Dendritic cell treated with granulocyte-macrophage colony-stimulating factor and Interleukin-4, amounts not matched to agents 40 ng/mL and 50 ng/mL, for 4 days (primary cell): ENCODE measurements around the gene HHATL.

Experiments used
- H3K27ac Mint-ChIP-seq: one replicate; pipeline ENCODE4 v1.8.0; 2022; ENCODE audit warnings: mild to moderate bottlenecking, mixed read lengths
- H3K27me3 Mint-ChIP-seq: one replicate; pipeline ENCODE4 v1.8.0; 2022; ENCODE audit warnings: mild to moderate bottlenecking, mixed read lengths
- H3K36me3 Mint-ChIP-seq: one replicate; pipeline ENCODE4 v1.8.0; 2022; ENCODE audit warnings: low read depth, mixed read lengths
- H3K4me1 Mint-ChIP-seq: one replicate; pipeline ENCODE4 v1.8.0; 2022; ENCODE audit warnings: low read depth, mixed read lengths
- H3K4me3 Mint-ChIP-seq: one replicate; pipeline ENCODE4 v1.8.0; 2022; ENCODE audit warnings: mild to moderate bottlenecking, moderate library complexity, mixed read lengths
- H3K9me3 Mint-ChIP-seq: one replicate; pipeline ENCODE4 v1.8.0; 2022; ENCODE audit warnings: mixed read lengths
- intact Hi-C: fragments of 100-400 bp; cut with micrococcal nuclease; formaldehyde crosslinking; loops from one replicate; pipeline ENCODE4 v1.15.0; 2022

The HHATL gene

GRCh38 chr3:42742259-42742658, 39.7 kb upstream of the HHATL start:
- no peaks in the 10 kb centered on the region for H3K9me3 Mint-ChIP-seq
- no peaks in the 10 kb centered on the region for H3K27me3 Mint-ChIP-seq
- no peak overlapping the region for H3K27ac Mint-ChIP-seq
- intact Hi-C loops = loop anchor here (2.0 kb wide), 1 partner anchor 169 kb away; no protein-coding TSS in a partner anchor
- H3K4me1 Mint-ChIP-seq = peaks cover 22% of the 10 kb centered on the region
- no peak overlapping the region for H3K4me3 Mint-ChIP-seq
- no peaks in the 10 kb centered on the region for H3K36me3 Mint-ChIP-seq

DNA sequence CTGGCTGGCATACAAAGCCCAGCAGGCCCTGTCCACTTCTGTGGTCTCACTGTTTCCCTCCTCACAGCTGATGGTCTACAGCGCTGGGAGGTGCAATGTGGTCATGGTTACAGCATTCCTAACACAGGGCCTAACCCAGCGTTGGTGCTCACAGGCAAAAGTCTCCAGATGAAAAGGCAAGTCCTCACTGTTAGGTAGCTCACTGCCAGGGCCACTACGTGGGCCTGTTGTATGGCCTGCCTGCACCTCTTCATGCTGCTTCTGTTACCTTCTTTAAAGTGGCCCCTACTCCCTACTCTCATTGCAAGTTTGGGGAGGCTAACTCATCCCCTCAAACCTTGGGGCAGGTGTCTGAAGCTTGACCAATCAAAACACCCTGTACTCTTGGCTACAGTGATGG, 39.2 kb upstream of the HHATL start:
- intact Hi-C loops = loop anchor here (2.0 kb wide), 1 partner anchor 169 kb away; no protein-coding TSS in a partner anchor
- no peak overlapping the region for H3K27ac Mint-ChIP-seq
- H3K9me3 Mint-ChIP-seq = no peaks in the 10 kb centered on the region
- H3K27me3 Mint-ChIP-seq = no peaks in the 10 kb centered on the region
- no peak overlapping the region for H3K4me3 Mint-ChIP-seq
- H3K4me1 Mint-ChIP-seq = peaks cover 18% of the 10 kb centered on the region
- H3K36me3 Mint-ChIP-seq = no peaks in the 10 kb centered on the region

DNA sequence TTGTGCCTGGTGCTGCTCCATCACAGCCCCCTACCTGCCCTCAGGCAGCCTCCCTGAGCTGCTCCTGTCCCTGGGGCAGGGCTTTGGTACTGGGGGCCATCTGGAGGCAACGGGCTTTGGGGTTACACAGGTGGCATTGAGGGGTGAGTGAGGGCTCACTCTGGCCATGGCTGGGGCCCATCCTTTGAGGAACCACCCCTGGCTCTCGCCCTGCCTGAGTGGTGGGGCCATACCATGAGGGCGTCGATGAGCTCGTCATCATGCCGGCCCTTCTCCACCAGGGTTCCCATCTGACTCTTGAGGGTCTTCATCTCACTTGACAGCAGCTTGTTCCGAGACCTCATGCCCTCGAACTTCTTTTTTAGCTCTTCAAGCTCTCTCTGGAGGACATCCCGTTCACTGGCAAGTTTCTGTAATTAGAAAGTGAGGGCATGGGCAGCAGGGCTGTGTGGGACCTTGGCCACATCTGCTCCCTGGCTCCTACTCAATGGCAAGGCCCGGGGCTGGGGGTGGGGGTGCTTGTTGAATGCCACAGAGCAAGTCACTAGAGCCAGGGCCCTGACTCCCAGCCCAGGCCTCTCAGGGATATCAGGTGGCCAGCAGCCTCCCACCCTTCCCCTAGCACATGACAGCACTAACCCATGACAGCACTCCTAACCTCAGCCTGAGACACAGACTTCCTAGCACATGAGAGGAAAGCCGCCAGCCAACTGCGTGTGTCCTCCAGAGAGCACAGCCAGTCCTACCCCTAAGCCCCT, 37.0 kb upstream of the HHATL start:
- H3K4me3 Mint-ChIP-seq = no peak overlapping the region
- H3K4me1 Mint-ChIP-seq = peaks cover 17% of the 10 kb centered on the region
- intact Hi-C loops = no loop called here
- no peaks in the 10 kb centered on the region for H3K27me3 Mint-ChIP-seq
- no peaks in the 10 kb centered on the region for H3K9me3 Mint-ChIP-seq
- no peaks in the 10 kb centered on the region for H3K36me3 Mint-ChIP-seq
- H3K27ac Mint-ChIP-seq = peak overlapping the region; percentile 38

DNA sequence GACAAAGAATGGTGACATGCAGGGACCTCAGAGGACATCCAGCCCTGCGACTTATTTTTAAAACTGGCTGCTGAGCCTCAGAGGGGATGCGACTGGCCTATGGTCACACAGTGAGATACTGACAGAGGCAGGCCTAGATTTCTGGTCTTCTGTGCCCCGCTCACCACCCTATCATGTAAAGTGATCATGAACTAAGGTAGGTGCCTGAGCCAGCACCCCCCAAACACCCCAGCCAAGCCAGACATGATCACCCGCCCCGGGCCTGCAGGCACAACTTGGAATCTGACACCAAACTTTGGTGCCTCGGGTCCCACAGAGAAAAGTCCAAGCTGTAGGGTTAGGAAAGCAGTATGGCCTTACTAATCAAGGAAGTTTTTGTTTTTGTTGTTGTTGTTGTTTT, 33.9 kb upstream of the HHATL start:
- Mint-ChIP-seq H3K9me3 (no peaks in the 10 kb centered on the region), H3K4me3 (no peak overlapping the region), H3K27me3 (no peaks in the 10 kb centered on the region), H3K27ac (no peak overlapping the region), H3K4me1 (peaks cover 17% of the 10 kb centered on the region), H3K36me3 (no peaks in the 10 kb centered on the region)
- intact Hi-C loops = no loop called here

DNA sequence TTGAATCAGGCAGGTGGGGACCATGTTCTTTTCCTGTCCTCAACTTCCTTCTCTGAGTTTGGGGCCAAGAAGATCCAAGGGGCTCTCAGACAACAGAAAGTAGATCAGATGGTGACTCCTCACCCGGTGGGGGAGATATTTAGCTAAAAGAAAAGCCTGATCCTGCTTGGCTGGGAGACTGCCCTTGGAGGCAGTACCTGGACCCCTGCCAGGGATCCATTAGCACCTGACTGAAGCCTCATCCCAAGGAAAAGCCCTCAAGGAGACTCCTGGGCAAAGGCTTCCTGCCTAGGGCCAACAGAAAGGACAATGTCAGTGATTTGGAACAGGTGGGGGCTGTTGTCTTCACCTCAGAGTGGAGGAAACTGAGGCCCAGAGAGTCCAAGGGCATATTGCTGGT, 33.5 kb upstream of the HHATL start:
- no peak overlapping the region for H3K27ac Mint-ChIP-seq
- H3K27me3 Mint-ChIP-seq = no peaks in the 10 kb centered on the region
- no peaks in the 10 kb centered on the region for H3K9me3 Mint-ChIP-seq
- no peak overlapping the region for H3K4me3 Mint-ChIP-seq
- H3K4me1 Mint-ChIP-seq = peaks cover 17% of the 10 kb centered on the region
- intact Hi-C loops = no loop called here
- no peaks in the 10 kb centered on the region for H3K36me3 Mint-ChIP-seq

DNA sequence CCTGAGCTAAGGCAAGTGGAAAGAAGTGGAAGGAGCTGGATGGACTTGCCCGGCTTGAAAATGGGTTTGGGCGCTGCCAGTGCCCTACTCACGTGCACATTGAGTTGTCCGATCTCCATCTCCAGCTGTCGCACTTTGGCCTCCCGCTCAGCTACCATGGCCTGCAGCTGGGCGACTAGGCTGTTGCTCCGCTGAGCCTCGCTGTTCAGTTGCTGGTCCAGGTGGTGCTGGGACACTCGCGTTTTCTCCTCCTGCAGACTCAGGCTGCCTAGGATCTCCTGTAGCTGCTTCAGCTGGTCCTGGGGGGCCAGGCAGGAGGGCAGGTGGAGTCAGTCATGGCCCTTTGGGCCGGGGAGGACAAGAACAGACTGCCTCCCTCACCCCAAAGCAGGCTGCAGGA, 33.0 kb upstream of the HHATL start:
- Mint-ChIP-seq H3K27me3 (no peaks in the 10 kb centered on the region), H3K4me1 (peaks cover 17% of the 10 kb centered on the region), H3K36me3 (no peaks in the 10 kb centered on the region), H3K9me3 (no peaks in the 10 kb centered on the region), H3K4me3 (no peak overlapping the region), H3K27ac (no peak overlapping the region)
- intact Hi-C loops = no loop called here

- intact Hi-C loops = no loop called here
- no peaks in the 10 kb centered on the region for H3K36me3 Mint-ChIP-seq
- no peaks in the 10 kb centered on the region for H3K9me3 Mint-ChIP-seq
- no peaks in the 10 kb centered on the region for H3K27me3 Mint-ChIP-seq
- H3K4me1 Mint-ChIP-seq = peaks cover 17% of the 10 kb centered on the region
- no peak overlapping the region for H3K4me3 Mint-ChIP-seq
- no peak overlapping the region for H3K27ac Mint-ChIP-seq
Measured at GRCh38 chr3:42735019-42735418, 32.4 kb upstream of the HHATL start.

DNA sequence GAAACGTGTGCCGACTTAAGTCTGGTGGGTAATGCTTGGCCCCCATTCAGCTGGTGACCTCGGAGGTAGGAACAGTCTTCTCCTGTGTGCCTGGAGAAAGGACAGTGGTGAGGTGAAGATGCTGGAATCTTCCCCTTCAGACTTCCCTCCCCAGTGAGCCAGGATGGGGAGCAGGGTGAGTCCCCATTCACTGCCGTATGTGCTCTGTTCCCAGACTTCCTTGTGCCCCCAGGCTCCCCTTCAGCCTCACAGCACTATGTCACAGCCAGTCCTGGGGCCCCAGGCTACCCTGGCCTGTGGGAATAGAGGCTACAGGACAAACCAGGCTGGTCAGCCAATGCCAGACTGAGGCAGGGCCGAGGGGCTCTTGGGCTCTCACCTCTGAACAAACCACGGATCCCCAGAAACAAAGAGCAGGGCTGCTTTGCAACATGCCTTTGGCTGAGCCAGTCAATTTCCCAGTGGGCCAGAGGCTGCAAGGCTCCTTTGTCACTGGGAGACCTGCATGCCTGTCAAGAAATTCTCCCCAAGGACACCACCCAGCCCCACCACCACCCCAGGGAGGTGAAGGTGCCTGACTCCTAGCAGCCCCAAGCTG, 31.8 kb upstream of the HHATL start:
- H3K27ac Mint-ChIP-seq = no peak overlapping the region

DNA sequence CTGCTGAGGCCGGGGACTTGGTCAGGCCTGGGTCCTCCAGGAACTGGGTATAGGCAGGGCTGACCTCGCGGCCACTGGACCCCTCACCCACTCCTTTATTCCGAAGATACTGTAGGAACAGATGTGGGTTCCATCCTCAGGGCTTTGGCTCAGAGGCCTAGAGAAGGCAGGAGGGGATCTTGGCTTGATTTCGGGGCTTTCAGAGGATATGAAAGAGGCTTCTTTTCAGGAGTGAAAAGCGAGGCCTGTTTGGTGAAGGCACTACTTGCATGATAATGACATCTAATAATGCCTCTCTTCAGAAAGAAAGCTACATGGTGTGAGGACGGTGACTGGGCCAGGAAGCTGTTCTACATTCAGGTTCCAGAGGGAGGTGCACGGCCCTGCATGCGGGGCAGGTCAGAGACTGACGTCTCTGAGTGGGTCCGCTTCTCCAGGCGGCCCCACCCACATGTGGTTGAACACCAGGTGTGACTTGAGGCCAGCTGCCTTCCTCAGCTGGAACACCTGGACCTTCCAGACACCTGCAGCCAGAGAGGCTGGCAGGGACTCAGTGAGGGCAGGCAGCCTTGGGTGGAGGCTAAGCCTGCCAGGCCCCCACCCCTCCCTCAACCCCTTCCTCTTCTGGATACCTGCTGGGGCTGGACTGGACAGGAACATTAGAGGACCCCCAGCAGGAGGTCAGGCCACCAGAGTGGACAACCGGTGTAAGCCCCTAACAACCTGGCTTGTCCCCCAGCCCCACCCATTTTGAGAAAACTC, 31.1 kb upstream of the HHATL start:
- Mint-ChIP-seq H3K36me3 (no peaks in the 10 kb centered on the region), H3K9me3 (no peaks in the 10 kb centered on the region), H3K27ac (no peak overlapping the region), H3K4me3 (no peak overlapping the region), H3K4me1 (peaks cover 5% of the 10 kb centered on the region), H3K27me3 (no peaks in the 10 kb centered on the region)
- intact Hi-C loops = no loop called here

More for the DNA sequence above, 31.8 kb upstream of the HHATL start:
- intact Hi-C loops = no loop called here
- Mint-ChIP-seq H3K36me3 (no peaks in the 10 kb centered on the region), H3K9me3 (no peaks in the 10 kb centered on the region), H3K4me3 (no peak overlapping the region), H3K4me1 (peaks cover 12% of the 10 kb centered on the region), H3K27me3 (no peaks in the 10 kb centered on the region)

- Mint-ChIP-seq H3K27me3 (no peaks in the 10 kb centered on the region), H3K36me3 (no peaks in the 10 kb centered on the region), H3K9me3 (no peaks in the 10 kb centered on the region), H3K4me1 (peaks cover 4% of the 10 kb centered on the region), H3K27ac (no peak overlapping the region), H3K4me3 (no peak overlapping the region)
- intact Hi-C loops = no loop called here
Measured at GRCh38 chr3:42732829-42733459, 30.3 kb upstream of the HHATL start.

DNA sequence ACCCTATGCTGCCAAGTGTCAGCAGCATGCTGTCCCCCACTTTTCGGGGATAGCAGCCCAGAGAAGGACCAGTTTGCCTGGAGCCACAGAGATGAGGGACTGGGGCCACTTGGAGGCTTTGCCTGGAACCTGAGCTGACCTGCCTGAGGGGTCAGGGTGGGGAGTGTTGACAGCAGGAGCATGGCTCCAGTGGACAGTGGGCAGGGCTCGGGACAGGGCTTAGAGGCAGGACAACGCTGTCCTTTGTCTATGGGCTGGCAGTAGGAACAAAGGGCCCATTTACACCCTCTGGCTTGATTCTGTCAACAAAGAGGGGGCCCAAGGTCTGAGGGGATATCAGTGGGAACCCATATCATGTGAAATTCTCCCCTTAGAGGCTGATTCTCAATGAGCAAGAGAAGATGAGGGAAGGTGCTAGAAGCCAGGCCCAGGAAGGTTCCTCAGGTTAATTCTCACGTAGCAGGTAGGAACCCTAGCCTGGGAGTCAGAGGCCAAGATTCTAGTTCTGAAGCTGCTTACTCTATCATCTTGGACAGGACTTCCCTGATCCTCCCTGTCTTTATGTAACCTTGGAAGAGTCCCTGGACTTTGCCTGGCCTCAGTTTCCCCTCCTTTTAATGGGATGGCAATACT, 29.7 kb upstream of the HHATL start:
- H3K9me3 Mint-ChIP-seq = no peaks in the 10 kb centered on the region
- peaks cover 5% of the 10 kb centered on the region for H3K4me1 Mint-ChIP-seq
- H3K36me3 Mint-ChIP-seq = no peaks in the 10 kb centered on the region
- intact Hi-C loops = no loop called here
- H3K27me3 Mint-ChIP-seq = no peaks in the 10 kb centered on the region
- no peak overlapping the region for H3K27ac Mint-ChIP-seq
- no peak overlapping the region for H3K4me3 Mint-ChIP-seq

DNA sequence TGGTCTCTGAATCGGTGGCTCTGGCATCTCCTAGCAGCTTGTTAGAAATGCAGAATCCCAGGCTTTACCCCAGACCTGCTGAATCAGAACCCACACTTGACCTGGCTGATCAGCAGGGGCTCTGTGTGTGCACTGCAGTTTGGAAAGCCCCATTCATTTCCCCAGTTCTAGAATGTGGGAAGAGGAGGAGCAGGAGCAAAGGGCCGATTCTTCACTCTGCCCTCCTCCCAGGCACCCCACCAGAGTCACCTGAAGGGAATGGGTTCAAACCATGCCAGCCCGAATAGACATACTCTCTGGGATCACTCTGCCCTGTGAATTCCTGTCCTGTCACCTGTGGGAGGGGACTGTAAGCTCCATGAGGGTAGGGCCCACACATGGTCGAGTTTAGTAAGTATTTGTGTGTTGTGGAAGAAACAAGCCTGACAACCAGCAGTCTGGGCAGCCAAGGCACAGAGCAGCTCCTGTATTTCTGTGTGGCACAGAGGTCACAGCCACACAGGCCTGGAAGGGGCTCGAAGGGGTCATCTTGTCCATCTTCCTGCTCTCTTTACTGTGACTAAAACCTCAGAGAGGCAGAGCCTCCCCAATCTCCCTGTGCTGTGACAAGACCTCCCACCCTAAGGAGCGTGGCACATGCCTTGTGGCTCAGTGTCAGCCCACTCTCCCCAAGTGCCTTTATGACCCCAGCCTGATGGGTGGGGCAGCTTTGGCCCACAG, 29.0 kb upstream of the HHATL start:
- Mint-ChIP-seq H3K27ac (no peak overlapping the region), H3K4me3 (no peak overlapping the region), H3K4me1 (peaks cover 5% of the 10 kb centered on the region), H3K27me3 (no peaks in the 10 kb centered on the region), H3K36me3 (no peaks in the 10 kb centered on the region), H3K9me3 (no peaks in the 10 kb centered on the region)
- intact Hi-C loops = no loop called here

DNA sequence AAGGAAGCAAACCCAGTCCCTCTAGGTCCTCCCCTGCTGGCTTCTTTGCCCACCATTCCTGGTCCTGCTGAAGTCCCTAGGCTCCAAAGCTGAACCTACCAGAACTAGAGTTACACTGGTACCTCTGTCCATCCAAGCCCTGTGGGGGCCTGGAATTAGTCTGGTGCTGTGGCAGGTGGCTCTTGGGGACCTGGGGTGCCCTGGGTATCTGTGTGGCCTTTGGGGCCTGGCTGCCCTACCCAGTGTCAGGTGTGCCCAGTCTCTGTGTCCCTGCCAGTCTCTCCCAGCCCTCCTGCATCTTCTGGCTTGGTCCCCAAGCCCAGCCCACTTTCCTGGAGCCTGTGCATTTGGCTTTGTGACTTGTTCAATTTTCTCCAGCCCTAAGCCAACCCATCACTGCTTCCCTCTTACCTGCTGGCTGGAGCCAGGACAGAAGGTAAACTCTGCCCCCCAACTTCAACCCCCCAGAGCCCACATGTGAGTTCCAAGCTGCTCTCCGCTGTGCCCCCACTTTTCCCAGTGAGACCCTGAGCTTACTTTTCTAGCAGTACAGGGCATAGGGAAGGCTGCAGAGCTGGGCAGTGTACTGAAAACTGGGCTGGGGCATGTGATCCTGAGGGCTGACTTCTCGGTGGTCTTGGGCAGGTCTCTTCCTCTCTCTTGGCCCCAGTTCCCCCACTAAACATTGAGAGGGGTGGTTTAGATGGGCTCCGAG, 28.3 kb upstream of the HHATL start:
- Mint-ChIP-seq H3K27me3 (no peaks in the 10 kb centered on the region), H3K9me3 (no peaks in the 10 kb centered on the region), H3K4me3 (no peak overlapping the region), H3K4me1 (peaks cover 5% of the 10 kb centered on the region), H3K36me3 (no peaks in the 10 kb centered on the region), H3K27ac (no peak overlapping the region)
- intact Hi-C loops = no loop called here
